Measurements from ENCODE around the gene DEGS2.

Gene DEGS2

DNA sequence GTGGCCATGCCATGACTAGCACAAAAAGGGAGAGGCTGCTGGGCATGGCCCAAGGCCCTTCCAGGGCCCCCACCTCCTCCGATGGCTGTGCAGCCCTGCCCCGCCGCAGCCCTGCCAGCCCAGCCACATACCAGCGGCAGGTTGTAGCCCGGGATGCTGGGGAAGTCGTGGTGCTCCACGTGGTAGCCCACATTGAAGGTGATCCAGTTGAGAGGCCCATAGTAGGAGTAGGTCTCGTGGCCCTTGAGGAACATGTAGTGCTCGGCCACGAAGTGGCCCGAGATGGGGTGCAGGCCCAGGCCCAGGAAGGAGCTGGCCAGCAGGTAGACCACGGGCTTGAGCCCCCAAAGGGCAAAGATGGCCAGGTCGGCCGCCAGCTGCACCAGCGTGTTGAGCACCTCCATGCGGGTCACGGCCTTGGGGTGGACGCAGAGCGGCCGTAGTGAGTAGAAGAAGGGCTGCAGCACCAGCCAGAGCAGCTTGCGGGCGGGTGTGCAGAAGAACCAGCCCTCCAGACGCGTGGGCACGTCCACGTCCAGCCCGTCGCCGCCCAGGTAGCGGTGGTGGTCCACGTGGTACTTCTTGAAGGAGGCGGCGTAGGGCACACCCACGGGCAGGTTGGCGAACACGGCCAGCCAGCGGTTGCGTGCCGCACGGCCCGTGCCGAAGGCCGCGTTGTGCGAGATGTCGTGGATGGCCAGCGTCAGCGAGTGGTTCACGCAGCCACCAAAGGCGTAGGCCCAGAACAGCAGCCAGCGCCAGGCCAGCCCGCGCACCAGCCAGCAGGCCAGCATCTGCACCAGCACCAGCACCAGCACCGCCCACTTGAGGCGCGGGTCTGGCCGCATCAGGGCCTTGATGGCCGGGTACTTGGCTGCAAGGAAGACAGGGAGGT, 10.4 kb downstream of the DEGS2 start:
- no peak for DNase-seq (ENCODE audit: low spot score)

DNA sequence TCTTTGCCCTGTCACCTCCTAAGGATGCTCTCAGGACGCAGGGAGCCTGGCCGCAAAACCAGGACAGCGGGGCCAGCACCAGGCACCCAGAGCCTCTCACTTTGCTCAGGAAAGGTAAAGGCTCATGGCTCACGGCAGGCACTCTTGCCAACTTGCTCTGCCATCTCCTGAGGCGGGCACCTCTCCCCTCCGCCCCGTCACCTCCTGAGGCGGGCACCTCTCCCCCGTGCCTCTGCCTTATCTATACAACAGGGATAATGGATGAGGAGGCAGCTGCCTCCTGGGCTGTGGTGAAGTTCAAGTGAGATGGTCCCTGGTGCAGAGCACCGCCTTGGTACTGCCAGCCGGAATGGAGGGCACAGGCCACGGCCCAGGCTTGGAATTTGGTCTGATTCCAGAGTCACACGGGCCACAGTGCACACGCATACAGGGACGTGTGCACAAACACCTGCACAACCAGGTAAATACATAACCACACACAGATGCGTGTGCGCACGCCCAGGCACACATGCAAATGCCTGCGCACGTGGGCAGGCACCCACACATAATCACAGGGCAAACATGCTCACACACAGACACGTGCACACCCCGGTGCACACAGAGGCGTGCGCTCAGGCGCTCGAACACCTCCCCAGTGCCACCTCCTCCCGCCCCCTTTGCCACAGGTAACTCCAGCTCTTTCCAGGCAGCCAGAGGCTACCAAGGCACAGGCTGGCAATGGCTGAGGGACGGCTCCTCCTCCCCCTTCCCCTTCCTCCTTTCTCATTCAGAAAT, 11.6 kb downstream of the DEGS2 start:
- no peak for DNase-seq (ENCODE audit: low spot score)

DNA sequence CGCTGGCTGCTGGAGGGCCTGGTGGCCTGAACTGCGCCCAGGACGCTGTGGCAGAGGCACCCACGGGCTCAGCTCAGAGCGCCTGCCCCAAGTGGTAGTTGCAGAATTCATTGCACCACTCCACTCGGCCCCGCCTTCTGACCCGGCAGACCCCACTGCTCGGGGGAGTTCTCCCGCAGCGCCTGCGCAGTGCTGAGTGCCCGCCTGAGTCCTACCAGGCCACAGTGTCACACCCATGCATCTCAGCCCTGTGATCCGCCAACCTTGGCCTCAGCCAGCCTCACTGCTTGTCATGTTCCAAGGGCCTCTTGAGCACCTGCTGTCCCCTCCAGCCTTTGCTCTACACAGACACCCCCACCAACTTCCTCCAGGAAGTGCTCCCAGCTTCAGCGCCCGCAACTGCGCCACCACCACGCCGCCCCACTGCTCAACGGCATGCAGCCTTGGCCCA, 12.2 kb downstream of the DEGS2 start:
- peak; percentile 22 for DNase-seq (ENCODE audit: low spot score)

DNA sequence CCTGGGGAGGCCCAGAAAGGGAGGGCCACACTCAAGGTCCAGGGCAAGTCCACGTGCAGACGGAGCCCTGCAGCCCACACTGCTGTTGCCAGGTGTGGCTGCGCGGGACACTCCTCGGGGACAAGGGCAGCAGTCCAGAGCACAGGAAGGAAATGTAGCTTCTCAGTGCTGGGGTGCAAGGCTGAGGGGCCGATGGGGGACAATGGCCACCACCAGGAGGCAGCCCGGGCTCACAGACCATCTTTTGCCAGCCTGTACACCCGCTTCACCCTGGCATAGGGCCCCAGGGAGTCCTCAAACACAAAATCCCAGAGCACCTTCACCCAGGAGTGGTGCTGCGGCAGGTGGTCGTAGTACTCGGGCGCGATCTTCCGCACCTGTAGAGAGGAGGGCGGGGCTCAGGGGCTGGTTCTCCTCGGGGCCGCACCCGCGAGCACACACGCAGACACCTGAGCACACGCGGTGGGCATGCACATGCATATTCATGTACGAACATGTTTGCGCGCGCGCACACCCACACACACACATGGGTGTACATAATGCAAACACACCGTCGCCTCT, 12.8 kb downstream of the DEGS2 start:
- no peak for DNase-seq (ENCODE audit: low spot score)

DNA sequence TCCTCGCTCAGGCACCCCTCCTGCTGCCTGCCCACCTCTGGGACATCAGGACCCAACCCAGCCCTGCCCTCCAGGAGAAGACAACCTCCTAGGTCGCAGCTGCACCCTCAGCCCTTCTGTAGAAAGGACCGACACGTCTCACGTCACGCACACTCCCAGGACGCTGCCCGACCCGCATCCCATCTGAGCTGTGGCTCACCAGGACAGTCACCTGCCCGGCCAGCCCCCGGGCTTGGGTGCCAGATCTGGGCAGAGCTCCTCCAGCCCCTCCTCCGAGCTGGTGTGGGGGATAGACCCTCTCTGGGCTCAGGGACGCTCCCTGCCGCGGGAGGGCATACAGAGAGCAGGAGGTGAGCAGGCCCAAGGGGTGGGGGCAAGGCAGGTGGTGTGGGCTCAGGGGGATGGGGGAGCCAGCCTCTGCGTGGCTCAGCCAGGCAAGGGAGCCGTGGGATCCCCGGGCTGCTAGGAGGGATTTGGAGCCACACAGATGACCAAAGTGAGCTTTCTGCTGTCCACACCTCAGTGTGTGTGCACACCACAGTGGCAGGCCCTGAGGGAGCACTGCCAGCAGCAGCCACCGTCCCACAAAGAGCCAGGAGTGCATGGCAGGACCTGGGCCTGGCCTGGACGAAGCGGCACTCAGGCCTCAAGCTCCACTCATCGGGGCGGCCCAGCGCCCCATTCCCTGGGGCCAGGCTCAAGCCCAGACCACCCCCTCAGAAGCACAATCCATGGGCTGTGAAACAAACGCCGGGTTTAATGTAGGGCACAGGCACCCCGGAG, 13.6 kb downstream of the DEGS2 start:
- DNase-seq (ENCODE audit: low spot score): no peak

DNA sequence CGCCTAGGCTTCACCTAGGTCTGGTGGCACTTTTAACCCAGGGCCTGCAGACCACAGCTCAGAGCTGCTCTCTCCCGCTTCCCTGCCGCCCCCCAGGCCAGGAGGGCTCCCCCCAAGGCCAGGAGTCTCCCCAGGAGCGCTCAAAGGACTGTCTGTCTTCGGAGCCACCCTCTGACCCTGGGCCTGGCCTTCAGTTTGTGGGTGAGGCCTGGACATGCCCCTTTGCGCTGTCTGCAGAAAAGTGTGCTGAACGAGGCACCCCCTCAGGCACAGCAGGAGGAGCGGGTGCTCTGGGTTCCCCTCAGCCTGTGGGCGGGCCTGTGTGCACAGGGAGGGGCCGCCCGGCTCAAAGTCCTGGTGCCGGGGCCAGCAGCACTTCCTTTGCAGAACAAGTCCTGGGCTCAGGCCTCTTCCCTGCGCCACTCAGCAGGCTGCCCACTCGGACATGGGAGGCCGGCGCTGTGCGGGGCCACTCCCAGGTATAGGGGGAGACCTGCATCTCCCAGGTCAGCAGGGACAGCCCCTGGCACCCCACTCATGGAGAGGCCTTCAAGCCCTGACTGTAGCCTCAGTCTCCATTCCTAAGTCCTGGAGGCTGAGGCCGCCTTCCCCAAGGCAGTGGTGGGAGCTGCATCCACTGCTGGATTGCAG, 14.3 kb downstream of the DEGS2 start:
- DNase-seq (ENCODE audit: low spot score): no peak

DNA sequence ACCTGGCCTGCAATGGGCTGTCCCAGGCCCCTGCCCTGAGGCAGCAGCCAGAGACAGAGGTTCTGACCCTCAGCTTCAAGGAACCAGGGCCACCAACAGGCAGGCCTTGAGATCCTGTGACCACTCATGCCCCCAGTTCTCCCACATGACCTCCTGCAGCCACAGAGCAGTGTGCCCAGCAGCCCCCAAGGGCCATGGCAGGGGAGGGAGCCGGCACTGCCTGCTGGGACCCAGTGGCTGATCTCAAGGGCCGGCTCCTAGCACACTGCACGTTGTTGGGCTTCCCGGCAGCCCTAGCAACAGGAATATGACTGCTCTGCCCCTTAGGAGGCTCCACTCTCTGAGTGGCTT, 14.8 kb downstream of the DEGS2 start:
- DNase-seq (ENCODE audit: low spot score): no peak

DNA sequence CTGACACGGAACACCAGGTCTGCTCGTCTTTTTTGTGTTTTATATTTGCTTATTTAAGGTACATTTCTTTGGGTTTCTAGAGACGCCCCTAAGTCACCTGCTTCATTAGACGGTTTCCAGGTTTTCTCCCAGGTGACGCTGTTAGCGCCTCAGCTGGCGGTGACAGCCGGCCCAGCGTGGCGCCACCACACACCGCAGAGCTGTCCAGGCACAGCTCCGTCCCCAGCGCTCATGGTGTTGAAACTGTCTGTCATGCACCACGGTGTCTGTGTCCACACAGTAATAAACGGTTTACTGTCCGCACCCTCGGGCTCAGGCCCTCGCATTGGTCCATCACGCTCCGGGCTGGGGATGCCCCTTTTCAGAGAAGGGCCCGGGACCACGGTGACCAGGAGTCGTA, 15.5 kb downstream of the DEGS2 start:
- no peak for DNase-seq (ENCODE audit: low spot score)

DNA sequence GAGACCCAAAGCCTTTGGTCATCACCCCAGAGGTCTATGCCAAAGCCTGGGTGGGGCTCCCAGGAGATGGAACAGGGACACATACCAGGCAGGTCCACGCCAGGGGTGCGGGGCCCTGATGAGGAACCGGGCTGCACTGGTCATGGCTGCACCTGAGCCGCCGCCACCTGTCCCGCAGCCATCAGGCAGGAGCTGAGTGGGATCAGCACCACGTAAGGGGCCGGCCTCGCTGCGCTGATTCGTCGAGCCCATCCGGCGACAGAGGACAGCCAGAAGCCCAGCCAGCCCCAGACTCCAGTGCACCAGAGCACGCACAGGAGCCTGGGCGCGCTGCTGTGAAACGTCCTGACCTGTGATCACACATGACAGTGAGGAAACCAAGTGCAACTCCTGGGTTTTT, 15.9 kb downstream of the DEGS2 start:
- no peak for DNase-seq (ENCODE audit: low spot score)

DNA sequence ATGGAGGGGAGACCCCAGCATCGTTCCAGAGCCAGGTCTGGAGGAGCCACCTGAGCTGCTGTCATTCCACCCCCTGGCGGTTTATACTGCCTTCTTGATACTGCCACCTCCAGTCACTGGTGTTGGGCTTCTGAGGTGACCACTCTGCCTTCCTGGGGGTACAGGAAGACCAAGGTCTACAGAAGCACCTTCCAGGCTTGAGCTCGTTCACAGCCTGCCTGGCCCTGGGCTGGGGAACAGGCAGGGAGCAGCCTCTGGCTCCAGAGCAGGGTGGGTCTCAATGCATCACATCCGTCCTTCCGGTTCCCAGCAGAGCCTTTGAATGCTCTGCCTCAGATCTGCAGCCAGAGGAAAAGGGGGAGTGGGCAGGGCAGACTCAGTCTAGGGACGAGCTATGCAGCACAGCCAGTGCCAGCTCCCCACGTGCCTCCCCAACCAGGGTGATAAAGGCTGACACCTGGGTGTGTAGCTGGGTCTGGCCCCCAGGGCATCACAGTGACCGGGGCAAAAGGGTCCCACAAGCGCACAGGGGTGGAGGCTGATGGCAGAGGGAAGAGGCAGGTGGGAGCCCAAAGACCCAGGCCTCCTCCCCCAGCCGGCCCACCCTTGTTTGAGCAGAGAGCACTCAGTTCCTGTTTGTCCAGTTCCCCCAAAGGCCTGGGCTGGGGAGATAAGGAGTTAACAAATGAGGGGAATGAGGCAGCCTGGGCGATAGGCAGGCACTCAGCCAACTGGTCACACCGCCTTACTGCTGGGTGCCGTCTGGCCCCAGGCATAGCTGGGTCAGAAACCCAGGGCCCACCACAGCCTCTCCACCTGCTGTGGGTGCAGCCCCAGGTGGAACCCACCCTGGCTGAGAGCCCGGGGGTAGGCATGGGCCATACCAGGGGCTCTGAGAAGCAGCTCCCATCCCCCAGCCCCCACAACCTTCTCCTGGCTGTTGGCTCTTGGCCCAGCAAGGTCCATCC, 17.1 kb downstream of the DEGS2 start:
- no peak for DNase-seq (ENCODE audit: low spot score)

DNA sequence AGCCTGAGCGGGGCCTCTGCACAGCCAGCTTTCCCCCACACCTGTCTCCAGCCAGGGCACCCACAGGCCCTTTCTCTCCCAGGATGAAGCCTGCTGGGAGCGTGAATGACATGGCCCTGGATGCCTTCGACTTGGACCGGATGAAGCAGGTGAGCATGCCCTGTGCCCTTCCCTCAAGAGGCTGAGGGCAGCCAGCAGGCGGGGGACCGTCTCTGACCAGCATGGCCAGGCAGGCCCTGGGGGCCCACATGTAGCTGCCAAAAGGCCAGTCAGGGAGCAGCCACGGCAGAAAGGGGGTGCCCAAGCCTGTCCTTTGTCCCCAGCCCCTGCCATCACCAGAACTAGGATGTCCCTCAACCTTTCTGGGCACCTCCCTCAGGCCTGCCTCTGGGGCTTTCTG, 18.3 kb downstream of the DEGS2 start:
- no peak for DNase-seq (ENCODE audit: low spot score)

DNA sequence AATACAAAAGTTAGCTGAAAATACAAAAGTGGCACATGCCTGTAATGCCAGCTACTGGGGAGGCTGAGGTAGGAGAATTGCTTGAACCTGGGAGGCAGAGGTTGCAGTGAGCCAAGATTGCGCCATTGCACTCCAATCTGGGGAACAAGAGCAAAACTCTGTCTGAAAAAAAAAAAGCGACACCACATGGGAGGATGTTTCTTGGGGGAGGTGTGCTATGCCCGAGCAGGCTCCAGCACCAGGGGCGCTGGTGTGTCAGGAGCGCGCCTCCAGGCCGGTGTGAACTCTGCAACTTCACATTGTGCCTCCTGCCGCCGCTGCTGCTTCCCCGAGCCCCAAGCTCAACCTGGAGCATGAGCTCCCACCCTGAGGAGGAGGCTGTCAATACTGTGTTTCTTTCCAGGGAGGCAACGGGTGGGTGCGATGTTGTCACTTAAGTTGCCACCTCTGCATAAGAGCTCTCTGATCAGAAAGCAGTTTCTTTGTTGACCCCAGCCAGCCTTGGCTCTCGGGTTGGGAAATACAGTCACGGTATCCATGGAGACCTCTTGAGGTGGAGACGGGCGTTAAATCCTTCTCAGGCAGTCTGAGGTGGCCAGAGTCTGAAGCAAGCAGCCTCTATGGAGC, 18.9 kb downstream of the DEGS2 start:
- no peak for DNase-seq (ENCODE audit: low spot score)

DNA sequence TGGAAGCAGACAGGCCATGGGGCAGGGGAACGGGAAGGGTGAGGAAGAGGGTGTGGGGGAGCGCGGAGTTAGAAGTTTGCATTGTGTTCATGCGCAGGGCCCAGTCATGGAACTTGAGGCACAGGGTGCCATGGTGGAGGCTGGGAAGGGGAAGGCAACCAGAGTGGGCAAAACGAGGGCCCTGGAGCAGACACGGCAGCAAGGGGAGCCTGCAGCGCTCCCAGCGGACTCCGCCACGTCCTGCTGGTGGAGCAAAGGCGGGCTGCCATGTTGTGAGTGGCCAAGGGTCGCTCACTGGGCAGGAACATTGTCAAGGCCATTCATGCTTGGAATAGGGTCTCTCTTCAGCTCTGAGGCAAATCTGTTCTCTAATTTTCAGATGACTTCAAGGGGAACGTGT, 20.5 kb downstream of the DEGS2 start:
- no peak for DNase-seq (ENCODE audit: low spot score)

DNA sequence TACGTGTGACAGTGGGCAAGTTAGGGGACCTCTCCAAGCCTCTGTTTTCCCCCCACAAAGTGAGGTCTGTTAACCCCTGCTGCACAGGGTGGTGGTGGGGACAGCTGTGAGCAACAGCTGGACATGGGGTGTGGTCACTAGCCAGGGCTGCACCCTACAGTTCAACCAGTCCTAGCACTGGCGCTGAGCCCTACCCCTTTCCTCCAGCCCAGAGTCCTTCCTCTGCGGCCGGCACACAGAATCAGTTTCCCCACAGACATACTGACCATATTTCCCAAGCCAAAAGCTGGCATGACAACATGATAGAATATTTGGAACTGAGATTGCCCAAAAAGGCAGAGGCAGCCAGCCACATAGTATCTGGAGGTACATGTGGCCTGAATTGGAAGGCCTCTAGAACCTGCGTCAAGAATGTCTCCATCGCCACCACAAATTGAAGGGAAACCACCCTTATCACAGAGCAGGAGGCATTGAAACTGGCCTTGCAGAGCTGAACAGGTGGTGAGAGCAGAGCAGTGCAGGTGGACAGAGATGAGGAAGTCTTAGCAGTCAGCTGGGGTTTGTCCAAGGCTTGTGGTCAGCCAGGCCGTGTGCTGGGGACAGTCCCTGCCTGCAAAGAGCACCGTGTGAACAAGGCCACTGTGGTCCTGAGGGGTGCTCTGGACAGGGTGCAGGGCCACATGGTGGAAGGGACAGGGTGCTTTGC, 21.2 kb downstream of the DEGS2 start:
- no peak for DNase-seq (ENCODE audit: low spot score)

DNA sequence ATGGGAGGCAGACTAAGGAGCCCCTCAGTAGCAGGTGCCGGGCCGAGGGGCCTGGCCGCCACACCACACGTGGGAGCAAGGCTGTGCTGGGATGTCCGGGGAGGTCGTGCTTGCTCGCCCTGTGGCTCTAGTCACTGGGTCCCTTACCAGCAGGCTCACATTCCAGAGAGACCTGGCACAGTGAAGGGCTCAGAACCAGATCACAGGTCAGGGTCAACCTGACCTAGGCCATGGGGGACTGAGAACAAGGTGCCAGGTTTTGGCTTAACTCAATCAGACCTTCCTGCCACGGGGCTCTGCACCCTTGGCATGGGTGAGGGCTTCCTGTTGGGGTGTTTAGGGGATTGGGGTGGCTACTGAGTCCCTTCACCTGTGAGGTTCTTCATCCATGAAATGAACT, 22.3 kb downstream of the DEGS2 start:
- no peak for DNase-seq (ENCODE audit: low spot score)

DNA sequence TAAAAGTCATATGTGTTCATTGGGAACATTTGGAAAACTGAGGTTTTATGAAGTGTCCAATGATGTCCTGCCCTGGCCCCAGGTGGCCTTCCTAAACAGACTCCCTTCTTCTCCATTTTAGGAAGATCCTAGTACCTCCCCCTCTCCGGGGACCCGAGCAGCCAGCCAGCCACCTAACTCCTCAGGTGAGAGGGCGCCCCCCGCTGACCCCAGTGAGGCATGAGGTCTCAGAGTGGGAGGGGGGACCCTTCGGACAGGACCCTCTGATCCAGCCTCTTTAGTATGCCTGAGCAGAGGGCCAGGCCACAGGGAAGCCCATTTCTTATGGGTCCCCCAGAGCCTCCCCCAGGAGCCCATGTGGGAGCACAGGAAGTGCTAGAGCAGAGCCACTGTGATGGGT, 23.7 kb downstream of the DEGS2 start:
- no peak for DNase-seq (ENCODE audit: low spot score)

DNA sequence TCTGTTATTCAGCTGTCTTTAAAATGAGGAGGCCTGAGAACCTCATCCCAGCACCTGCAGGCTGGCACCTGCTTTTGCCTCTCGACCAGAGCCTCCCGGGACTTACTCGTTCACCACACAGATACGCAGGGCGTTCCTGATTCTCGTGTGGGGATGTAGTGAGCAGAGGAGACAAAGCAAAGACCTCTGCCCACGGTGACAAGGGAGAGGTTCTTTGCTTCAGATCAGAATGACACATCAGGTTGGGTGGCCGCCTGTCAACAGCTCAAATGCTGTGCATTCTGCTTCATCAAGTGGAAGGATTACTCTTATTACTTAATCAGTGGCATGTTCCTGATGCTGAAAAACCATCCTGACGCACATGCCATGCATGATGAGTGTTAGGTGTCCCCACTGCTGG, 24.4 kb downstream of the DEGS2 start:
- DNase-seq (ENCODE audit: low spot score): no peak

DNA sequence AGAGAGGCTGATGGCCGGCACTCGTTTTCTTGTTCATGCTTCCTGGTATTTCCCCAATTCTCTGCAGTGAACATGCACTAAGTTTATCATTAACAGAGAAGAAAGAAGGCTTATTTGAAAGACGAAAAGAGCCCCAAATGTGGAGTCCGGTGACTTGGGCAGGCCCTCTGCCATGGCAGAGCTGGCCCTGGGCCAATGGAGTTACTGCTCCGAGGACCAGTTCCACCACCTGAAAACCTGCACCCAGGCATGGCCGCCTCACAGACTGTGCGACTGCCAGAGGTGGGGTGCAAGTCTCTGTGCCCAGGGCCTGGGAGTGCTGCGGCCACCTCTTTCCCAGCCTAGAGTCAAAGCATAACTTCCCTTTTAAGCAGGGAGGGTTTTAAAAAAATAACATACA, 24.9 kb downstream of the DEGS2 start:
- DNase-seq (ENCODE audit: low spot score): no peak

DNA sequence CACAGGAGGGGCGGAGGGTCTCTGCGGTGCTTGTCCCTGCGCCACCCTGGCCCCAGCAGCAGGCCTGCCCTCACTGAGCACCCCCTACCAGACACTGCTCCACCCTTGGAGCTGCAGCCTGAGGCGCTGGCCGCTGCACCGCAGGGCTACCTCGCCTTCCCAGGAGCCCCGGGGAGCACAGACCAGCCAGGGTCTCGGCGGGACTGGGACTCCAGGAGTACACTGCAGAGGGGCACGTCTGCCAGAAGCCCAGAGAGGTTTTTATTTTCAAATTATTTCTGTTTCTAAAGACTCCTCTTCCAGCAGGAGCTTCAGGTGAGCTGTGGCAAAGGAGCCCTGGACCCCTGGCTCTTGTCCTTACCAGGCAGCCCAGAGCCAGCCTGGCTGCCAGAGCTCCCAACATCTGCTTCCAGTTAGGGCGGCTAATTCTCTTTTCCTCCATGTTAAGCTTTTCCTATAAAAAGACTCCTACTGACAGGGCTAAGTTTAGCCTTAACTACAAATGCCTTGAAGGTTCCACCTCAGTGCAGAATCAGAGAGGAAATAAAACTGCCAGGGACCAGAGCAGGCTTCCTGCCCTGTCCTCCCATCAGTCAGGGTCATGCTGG, 26.4 kb downstream of the DEGS2 start:
- DNase-seq (ENCODE audit: low spot score): no peak

Data from pons (tissue), 1 donor.